Measurements from ENCODE around the gene LRRC8D. TPM values are rescaled to one million over a fixed set of nuclear protein-coding genes. Genes with fewer than 3 reads are reported as not detected.

LRRC8D gene
- total and polyA plus RNA-seq, 11 donors = 2.1 to 16.5 (median 8.0) TPM

GRCh38 chr1:89965193-89965768 lies 144.4 kb downstream of the LRRC8D start:
- peak overlapping the region in 3 of 12 donors; percentile 3 to 40 (median 32) for H3K27ac ChIP-seq
- no peaks in the 10 kb centered on the region for H3K27me3 ChIP-seq
- no peak overlapping the region for H3K4me3 ChIP-seq
- intact Hi-C loops (cut with DNase I) = no loop called here
- TF ChIP-seq POLR2A (IDR thresholded peaks at IDR 0.05) = no peak
- TF ChIP-seq, protein P1, sequence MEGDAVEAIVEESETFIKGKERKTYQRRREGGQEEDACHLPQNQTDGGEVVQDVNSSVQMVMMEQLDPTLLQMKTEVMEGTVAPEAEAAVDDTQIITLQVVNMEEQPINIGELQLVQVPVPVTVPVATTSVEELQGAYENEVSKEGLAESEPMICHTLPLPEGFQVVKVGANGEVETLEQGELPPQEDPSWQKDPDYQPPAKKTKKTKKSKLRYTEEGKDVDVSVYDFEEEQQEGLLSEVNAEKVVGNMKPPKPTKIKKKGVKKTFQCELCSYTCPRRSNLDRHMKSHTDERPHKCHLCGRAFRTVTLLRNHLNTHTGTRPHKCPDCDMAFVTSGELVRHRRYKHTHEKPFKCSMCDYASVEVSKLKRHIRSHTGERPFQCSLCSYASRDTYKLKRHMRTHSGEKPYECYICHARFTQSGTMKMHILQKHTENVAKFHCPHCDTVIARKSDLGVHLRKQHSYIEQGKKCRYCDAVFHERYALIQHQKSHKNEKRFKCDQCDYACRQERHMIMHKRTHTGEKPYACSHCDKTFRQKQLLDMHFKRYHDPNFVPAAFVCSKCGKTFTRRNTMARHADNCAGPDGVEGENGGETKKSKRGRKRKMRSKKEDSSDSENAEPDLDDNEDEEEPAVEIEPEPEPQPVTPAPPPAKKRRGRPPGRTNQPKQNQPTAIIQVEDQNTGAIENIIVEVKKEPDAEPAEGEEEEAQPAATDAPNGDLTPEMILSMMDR (IDR thresholded peaks at IDR 0.05) = no peak
- H3K9me3 ChIP-seq = no peaks in the 10 kb centered on the region
- no peaks in the 10 kb centered on the region for H3K36me3 ChIP-seq
- peaks cover 0 to 18% (median 0%) of the 10 kb centered on the region in 12 donors for H3K4me1 ChIP-seq
- ATAC-seq (peak in 1 of 4 donors; percentile 45), DNase-seq (no peak)
- WGBS, 4 donors = 49 to 56% (median 55%) methylated on average over 4 of the region's 4 CpGs

DNA sequence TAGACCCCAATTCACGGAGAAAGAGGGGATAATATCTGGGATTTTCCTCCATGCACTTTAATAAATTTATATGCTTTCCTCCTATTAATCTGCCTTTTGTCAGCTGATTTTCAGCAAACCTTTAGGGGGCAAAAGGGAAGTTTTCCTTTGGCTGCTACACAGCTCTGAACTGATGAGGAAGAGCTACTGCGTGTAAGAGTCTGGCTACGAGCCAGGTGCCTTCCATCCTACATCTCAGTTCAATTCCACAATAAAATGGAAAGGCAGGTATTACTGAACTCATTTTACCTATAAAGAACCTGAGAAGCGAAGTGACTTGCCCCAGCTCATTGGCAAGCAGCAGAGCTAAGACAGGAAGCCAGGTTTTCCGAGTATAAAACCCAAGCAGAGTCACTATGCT lies 145.8 kb downstream of the LRRC8D start:
- H3K4me1 ChIP-seq = peaks cover 0 to 18% (median 0%) of the 10 kb centered on the region in 12 donors
- H3K27me3 ChIP-seq = no peaks in the 10 kb centered on the region
- ATAC-seq (no peak), DNase-seq (no peak)
- H3K4me3 ChIP-seq = no peak overlapping the region
- intact Hi-C loops (cut with DNase I) = no loop called here
- H3K36me3 ChIP-seq = no peaks in the 10 kb centered on the region
- 44 to 56% (median 51%) methylated on average over 5 of the region's 5 CpGs for WGBS, 4 donors
- no peak overlapping the region for H3K27ac ChIP-seq
- TF ChIP-seq, protein P1 (IDR thresholded peaks at IDR 0.05) = no peak
- no peak for TF ChIP-seq POLR2A (IDR thresholded peaks at IDR 0.05)
- no peaks in the 10 kb centered on the region for H3K9me3 ChIP-seq

DNA sequence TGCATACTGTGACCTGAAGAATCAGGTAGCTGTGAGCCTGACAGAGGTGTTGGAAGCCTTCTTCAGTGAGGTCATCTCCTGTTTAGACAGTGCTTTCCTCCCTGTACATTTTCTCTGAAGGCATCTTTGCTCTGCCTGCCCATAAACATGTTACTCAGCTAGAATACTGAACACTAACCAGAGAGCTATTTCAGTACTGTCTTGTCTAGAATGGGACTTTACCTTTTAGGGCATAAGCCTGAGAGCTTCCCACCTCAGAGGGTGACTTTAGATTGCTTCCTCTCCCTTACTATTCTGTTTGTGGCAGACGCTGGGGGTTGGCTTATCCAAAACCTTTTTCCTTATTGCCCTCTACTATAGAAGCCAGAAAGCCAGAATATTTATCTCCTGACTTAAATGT lies 150.8 kb downstream of the LRRC8D start:
- ATAC-seq = no peak
- Histone ChIP-seq H3K4me3 (no peak overlapping the region), H3K4me1 (peaks cover 0 to 27% (median 0%) of the 10 kb centered on the region in 12 donors), H3K27ac (no peak overlapping the region), H3K9me3 (no peaks in the 10 kb centered on the region), H3K36me3 (no peaks in the 10 kb centered on the region), H3K27me3 (no peaks in the 10 kb centered on the region)
- DNase-seq = no peak
- 78 to 85% (median 82%) methylated on average over 1 of the region's 1 CpG for WGBS, 4 donors
- intact Hi-C loops (cut with DNase I) = no loop called here
- TF ChIP-seq POLR2A (IDR thresholded peaks at IDR 0.05) = no peak
- TF ChIP-seq, protein P1 (IDR thresholded peaks at IDR 0.05) = no peak

GRCh38 chr1:89972024-89972423 lies 151.2 kb downstream of the LRRC8D start:
- no peak overlapping the region for H3K27ac ChIP-seq
- H3K4me3 ChIP-seq = no peak overlapping the region
- no peak for DNase-seq
- TF ChIP-seq, protein P1 (IDR thresholded peaks at IDR 0.05) = no peak
- no peak for TF ChIP-seq POLR2A (IDR thresholded peaks at IDR 0.05)
- no peaks in the 10 kb centered on the region for H3K27me3 ChIP-seq
- H3K9me3 ChIP-seq = no peaks in the 10 kb centered on the region
- no peaks in the 10 kb centered on the region for H3K36me3 ChIP-seq
- H3K4me1 ChIP-seq = peaks cover 0 to 26% (median 0%) of the 10 kb centered on the region in 12 donors
- intact Hi-C loops (cut with DNase I) = no loop called here
- ATAC-seq = no peak

Measured in heart left ventricle (tissue), 16 donors.